NCI-H146 (cell line): ENCODE data around the gene THSD4.
"Not testable (repeated sequence)": the region's sequence is repeated elsewhere in the genome, so short reads cannot be mapped to it uniquely, and the experiment has no call there.

Experiments
- DNase-seq: peaks from one replicate; lab custom pipeline; 2025; lab: John Stamatoyannopoulos, UW

The THSD4 gene

DNA sequence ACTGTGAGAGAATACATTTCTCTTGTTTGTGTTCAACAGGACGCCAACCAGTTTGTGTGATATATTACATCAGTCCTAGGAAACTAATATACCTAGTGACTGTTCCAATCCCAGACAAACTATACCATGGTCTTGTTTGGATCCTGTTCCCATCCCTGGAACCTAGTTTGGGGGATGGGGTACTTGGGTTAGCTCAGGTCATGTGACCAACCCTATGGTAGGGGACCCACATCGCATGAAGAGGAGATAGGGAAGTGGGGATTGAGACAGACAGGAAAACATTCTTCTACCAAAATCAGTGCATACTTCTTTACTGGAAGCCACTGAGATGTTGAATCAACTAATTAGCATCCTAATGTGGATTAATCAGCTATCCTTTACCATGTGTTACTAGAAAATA lies 146.1 kb downstream of the THSD4 start:
- no peak for DNase-seq

DNA sequence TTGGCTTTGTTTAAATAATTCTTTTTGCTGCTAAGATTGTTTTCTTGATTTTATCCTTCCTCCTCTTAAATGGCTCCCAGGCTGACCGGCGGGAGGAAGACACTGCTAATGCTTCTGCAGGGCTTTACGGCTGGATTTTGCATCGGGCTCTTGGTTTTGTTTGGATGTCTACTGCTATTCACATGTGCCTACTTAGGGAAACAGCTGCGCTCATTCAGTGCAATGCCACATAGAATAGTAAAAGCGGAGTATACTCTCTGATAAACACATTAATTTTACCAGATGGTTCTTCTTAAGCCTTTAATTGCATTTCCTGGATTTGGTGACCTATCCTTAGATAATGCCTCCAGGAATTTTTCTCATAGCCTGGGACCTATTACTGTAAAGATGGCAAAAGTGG lies 146.6 kb downstream of the THSD4 start:
- no peak for DNase-seq

GRCh38 chr15:71262599-71262998 lies 147.3 kb downstream of the THSD4 start:
- DNase-seq = no peak

- not testable (repeated sequence) for DNase-seq
Observed at GRCh38 chr15:71265606-71266005, 150.3 kb downstream of the THSD4 start.

DNA sequence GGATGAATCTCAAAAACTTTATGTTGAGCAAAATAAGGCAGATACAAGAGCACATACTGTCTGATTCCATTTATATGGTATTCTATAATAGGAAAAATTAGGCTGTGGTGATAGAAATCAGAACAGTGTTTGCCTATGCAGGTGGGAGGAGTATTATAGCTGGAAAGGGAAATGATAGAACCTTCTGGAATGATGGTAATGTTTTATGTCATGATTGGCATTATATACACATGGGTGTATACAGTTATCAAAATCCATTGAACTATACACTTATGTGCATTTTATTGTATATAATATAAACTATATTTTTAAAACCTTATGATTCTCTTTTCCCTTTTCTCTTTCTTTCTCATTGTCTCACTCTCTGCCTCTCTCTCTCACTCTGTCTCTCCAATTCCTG lies 156.1 kb downstream of the THSD4 start:
- no peak for DNase-seq

GRCh38 chr15:71272932-71273331 lies 157.7 kb downstream of the THSD4 start:
- DNase-seq = no peak

GRCh38 chr15:71273731-71274447 lies 158.6 kb downstream of the THSD4 start:
- DNase-seq = no peak

DNA sequence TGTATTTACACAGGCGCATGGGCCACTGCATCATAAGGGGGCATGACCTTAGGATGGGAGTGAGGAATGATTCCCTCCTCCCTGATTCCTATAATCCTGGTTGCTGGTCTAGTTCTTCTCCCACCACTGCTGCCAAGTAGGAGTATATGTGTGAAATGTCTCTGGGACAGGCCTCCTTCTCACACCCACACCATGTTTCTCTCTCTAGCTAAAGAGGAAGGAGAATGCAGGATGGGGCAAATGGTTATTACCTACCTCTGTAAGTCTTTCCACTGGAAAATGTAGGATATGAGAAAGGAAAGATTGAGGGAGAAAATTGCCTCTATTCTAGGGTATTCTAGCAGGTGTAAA lies 159.2 kb downstream of the THSD4 start:
- no peak for DNase-seq

DNA sequence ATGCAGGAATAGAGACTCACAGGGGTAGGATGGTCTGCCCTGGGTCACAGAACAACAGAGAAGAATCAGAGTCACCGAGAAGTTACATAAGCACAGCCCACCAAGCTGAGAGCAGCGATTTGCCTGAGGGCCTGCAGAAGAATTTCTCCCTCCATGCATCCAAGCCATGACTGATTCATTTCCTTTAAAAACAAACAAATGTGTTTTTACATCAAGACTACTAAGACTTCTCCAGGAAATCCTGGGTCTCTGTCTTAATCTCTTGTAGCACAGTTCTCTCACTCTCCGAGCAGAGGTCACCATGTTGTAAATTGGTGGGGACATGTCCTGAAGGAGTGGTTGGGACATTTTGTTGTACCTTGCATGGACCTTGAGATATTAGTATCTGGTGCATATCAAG lies 159.8 kb downstream of the THSD4 start:
- no peak for DNase-seq

- DNase-seq = no peak
Observed at GRCh38 chr15:71275566-71276335, 160.5 kb downstream of the THSD4 start.

DNA sequence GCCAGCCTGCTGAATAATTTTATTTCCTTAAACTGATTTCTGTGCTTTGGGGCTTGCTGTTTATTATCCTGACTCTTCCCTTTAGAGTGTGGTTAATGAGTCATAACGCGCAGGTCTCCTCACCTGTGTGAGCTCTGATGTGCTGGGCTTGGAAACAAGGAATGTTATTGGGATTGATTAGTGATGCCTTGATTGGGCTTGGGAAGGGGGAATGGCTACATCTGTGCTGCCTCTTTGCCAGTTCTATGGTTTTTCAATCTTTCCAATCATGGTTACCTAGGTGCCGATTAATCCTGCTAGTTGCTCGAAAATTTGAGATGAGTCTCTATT lies 161.0 kb downstream of the THSD4 start:
- no peak for DNase-seq

GRCh38 chr15:71278989-71279756 lies 163.9 kb downstream of the THSD4 start:
- DNase-seq = peak; percentile 72

- DNase-seq = no peak
Observed at GRCh38 chr15:71279757-71280141, 164.5 kb downstream of the THSD4 start.

GRCh38 chr15:71280206-71280605 lies 164.9 kb downstream of the THSD4 start:
- no peak for DNase-seq

DNA sequence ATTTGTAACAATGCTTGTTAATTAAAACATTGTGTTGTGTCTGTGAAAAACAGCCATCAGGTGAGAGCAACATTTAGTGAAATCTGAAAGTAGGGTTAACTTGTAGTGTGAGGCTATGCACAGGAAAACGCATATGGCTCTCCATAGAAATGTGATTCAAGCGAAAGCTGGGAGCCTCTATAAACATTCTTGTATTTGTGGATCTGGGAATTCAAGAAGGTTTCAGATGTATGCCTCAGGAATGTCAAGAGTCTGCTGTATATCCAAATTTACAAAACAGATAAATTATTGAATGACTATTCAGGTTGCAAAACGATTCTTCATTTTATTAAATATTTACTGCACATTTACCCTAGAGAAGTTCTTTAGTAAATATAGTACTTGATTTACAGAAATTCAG lies 166.0 kb downstream of the THSD4 start:
- DNase-seq = no peak

DNA sequence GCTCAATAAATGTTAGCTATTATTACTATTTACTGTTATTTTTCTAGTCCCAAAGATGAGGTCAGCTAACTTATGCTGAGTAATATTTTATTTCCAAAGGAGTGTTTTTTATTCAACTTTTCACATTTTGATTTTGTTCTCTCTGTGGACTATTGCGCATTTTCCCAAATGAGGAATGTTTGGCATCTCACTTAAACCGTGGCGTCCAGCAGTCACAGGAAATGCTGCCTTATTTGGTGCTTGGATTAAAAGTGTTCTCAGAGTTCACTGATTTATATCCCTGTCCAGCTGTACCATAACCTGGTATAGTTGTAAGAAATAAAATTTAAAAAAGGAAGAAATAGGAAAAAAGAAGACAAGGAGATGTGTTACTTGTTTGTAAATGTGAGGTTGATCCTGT lies 166.8 kb downstream of the THSD4 start:
- no peak for DNase-seq

- DNase-seq = peak; percentile 6
Observed at GRCh38 chr15:71288348-71288955, 173.2 kb downstream of the THSD4 start.

DNA sequence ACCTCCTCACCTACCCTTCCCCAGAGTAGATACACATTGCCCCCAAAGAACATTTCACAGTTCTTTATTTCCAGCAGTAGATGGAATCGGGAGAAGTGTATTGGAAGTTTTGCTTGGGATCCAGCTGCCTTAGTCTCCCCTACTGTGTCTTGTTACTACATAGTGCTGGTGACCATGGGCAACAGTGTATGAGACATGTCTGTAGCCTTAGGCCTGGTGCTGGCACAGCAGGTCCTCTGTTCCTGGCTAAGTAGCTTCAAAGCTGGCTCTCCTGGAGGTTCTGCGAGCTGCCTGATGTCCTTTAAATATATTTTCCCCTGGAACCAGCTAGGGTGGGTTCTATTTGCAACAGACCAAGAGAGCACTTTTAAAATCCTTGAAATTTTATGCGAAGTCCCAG lies 174.7 kb downstream of the THSD4 start:
- DNase-seq = peak; percentile 30

GRCh38 chr15:71290881-71291635 lies 175.8 kb downstream of the THSD4 start:
- DNase-seq = no peak

DNA sequence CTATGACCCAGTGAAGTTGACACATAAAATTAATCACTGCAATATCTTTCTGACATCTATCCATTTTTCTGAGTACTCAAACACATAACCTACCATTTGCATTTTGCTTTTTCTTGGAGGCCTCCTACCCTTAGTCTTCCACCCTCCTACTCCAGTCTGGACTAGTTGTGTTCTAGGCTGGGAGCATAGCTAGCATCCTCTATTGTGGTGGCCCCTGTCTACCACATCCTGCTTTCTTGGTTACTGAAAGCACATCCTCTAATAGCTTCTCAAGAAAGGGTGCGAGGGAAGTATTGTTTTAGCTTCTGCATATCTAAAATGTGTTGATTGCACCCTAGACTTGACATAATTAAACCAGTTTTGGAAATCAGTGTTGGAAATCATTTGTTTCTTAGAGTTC lies 176.5 kb downstream of the THSD4 start:
- DNase-seq = no peak

DNA sequence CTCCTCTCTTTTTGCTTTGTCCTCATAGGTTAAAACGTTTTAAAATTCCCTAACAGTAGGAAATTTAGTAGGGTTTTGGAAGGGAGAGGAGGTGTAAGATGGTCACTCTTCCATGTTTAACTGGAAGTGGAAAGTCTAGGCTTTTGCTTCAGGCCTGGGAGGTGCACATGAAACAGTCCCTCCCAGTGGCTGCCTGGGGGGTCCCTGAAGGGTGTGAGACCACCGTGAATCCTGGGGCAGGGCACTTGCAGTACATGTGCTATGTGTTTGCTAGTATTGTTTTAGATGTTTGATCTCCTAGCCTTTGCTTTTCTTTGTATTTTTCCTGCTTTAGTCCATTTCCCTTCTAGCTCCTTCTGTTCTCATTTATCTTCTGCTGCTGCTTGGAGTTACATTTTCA lies 178.5 kb downstream of the THSD4 start:
- DNase-seq = no peak
